Stimulated activated CD8-positive, alpha-beta memory T cell treated with anti-CD3 and anti-CD28 coated beads, Interleukin-2, amount 100 ng/mL, for 48 hours (primary cell): ENCODE results near the gene SLC22A17.
A peak's percentile ranks its signal among the peaks of the same experiment; 100 is the strongest.

Source experiments
- DNase-seq, 2 donors: peaks; one replicate each; pipeline ENCODE4 v3.0.0-alpha.2; 2020; ENCODE audit warnings: low read depth in 2 of 2

SLC22A17 gene

GRCh38 chr14:23381871-23382270 is 29.2 kb upstream of the SLC22A17 start:
- DNase-seq, result no peak

- DNase-seq, result no peak
These were observed 28.3 kb upstream of the SLC22A17 start for GRCh38 chr14:23380976-23381375.

- no peak for DNase-seq
These were observed 27.7 kb upstream of the SLC22A17 start for GRCh38 chr14:23380197-23380914.

- DNase-seq, result peak; percentile 39 to 46
These were observed 26.9 kb upstream of the SLC22A17 start for GRCh38 chr14:23379366-23380196.

GRCh38 chr14:23378612-23379220 is 26.0 kb upstream of the SLC22A17 start:
- DNase-seq, result no peak

- no peak for DNase-seq
These were observed 25.2 kb upstream of the SLC22A17 start for GRCh38 chr14:23377573-23378563.

- DNase-seq, result no peak
These were observed 24.5 kb upstream of the SLC22A17 start for GRCh38 chr14:23377198-23377550.

GRCh38 chr14:23376482-23377197 is 24.0 kb upstream of the SLC22A17 start, which contains the start of gene CMTM5:
CMTM5 (plus strand) TSS chr14:23377046; CDS start chr14:23377252, 206 bp downstream.
- DNase-seq, result no peak

GRCh38 chr14:23375527-23376251 is 23.0 kb upstream of the SLC22A17 start:
- DNase-seq, result no peak

- no peak for DNase-seq
These were observed 20.4 kb upstream of the SLC22A17 start for GRCh38 chr14:23373041-23373440.

- no peak for DNase-seq
These were observed 19.8 kb upstream of the SLC22A17 start, which contains the start of gene IL25 for GRCh38 chr14:23372509-23372908. IL25 (plus strand) TSS chr14:23372809.

GRCh38 chr14:23371865-23372264 is 19.2 kb upstream of the SLC22A17 start:
- no peak for DNase-seq

- no peak for DNase-seq
These were observed 17.5 kb upstream of the SLC22A17 start for GRCh38 chr14:23370221-23370620.

GRCh38 chr14:23366426-23366921 is 13.8 kb upstream of the SLC22A17 start:
- no peak for DNase-seq

GRCh38 chr14:23365732-23366425 is 13.2 kb upstream of the SLC22A17 start:
- DNase-seq, result no peak

GRCh38 chr14:23365036-23365731 is 12.5 kb upstream of the SLC22A17 start, which contains the start of gene EFS:
EFS (minus strand) TSS chr14:23365172; CDS start chr14:23365025, 147 bp downstream.
- DNase-seq, result no peak

GRCh38 chr14:23364164-23365035 is 11.7 kb upstream of the SLC22A17 start:
- no peak for DNase-seq
